ENCODE results near the gene WASL.

Gene WASL

GRCh38 chr7:123714296-123715080 is 34.3 kb downstream of the WASL start:
- Histone ChIP-seq H3K36me3 (ENCODE audit: insufficient read depth, low read length) (no peaks in the 10 kb centered on the region), H3K9ac (ENCODE audit: low read length) (no peak overlapping the region), H3K4me1 (ENCODE audit: insufficient read depth, low read length) (peaks cover 14% of the 10 kb centered on the region), H3K9me3 (ENCODE audit: low read length) (no peaks in the 10 kb centered on the region), H3K4me3 (ENCODE audit: low read depth in 1 of 2, low read length in 2 of 2) (no peak overlapping the region), H3K27me3 (ENCODE audit: control insufficient read depth in 1 of 2, insufficient read depth in 2 of 2, low read length in 2 of 2) (no peaks in the 10 kb centered on the region), H3K27ac (ENCODE audit: low read depth, low read length) (no peak overlapping the region)

- H3K27me3 ChIP-seq (ENCODE audit: control insufficient read depth in 1 of 2, insufficient read depth in 2 of 2, low read length in 2 of 2) = no peaks in the 10 kb centered on the region
- peaks cover 9% of the 10 kb centered on the region for H3K36me3 ChIP-seq (ENCODE audit: insufficient read depth, low read length)
- no peak overlapping the region for H3K4me3 ChIP-seq (ENCODE audit: low read depth in 1 of 2, low read length in 2 of 2)
- H3K27ac ChIP-seq (ENCODE audit: low read depth, low read length) = no peak overlapping the region
- no peaks in the 10 kb centered on the region for H3K9me3 ChIP-seq (ENCODE audit: low read length)
- H3K9ac ChIP-seq (ENCODE audit: low read length) = no peak overlapping the region
- peaks cover 7% of the 10 kb centered on the region for H3K4me1 ChIP-seq (ENCODE audit: insufficient read depth, low read length)
Measured at GRCh38 chr7:123712619-123713018, 36.2 kb downstream of the WASL start.

GRCh38 chr7:123711832-123712293 is 36.9 kb downstream of the WASL start:
- peaks cover 7% of the 10 kb centered on the region for H3K4me1 ChIP-seq (ENCODE audit: insufficient read depth, low read length)
- H3K9ac ChIP-seq (ENCODE audit: low read length) = no peak overlapping the region
- no peak overlapping the region for H3K4me3 ChIP-seq (ENCODE audit: low read depth in 1 of 2, low read length in 2 of 2)
- H3K9me3 ChIP-seq (ENCODE audit: low read length) = no peaks in the 10 kb centered on the region
- H3K36me3 ChIP-seq (ENCODE audit: insufficient read depth, low read length) = peaks cover 17% of the 10 kb centered on the region
- H3K27ac ChIP-seq (ENCODE audit: low read depth, low read length) = no peak overlapping the region
- H3K27me3 ChIP-seq (ENCODE audit: control insufficient read depth in 1 of 2, insufficient read depth in 2 of 2, low read length in 2 of 2) = no peaks in the 10 kb centered on the region

DNA sequence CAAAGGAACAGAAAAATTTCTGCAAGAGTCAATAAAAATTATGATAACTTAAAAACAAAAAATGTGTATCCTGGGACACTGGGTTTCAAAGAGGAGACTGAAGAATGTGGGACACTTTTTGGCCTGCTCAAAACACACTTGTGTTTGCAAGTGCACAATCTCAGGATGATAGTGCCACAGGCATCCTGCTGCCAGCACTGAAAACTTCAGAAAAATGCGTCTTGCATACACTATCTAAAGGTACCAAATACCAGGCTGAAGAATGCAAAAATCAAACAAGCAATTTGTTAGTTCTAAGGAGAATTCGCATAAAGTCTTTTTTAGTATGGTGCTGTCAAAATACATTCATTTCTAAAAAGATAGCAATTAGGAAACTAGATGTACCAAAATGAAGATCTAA is 38.1 kb downstream of the WASL start:
- Histone ChIP-seq H3K4me1 (ENCODE audit: insufficient read depth, low read length) (peaks cover 7% of the 10 kb centered on the region), H3K36me3 (ENCODE audit: insufficient read depth, low read length) (peaks cover 20% of the 10 kb centered on the region), H3K4me3 (ENCODE audit: low read depth in 1 of 2, low read length in 2 of 2) (no peak overlapping the region), H3K9me3 (ENCODE audit: low read length) (no peaks in the 10 kb centered on the region), H3K9ac (ENCODE audit: low read length) (no peak overlapping the region), H3K27me3 (ENCODE audit: control insufficient read depth in 1 of 2, insufficient read depth in 2 of 2, low read length in 2 of 2) (no peaks in the 10 kb centered on the region), H3K27ac (ENCODE audit: low read depth, low read length) (no peak overlapping the region)

DNA sequence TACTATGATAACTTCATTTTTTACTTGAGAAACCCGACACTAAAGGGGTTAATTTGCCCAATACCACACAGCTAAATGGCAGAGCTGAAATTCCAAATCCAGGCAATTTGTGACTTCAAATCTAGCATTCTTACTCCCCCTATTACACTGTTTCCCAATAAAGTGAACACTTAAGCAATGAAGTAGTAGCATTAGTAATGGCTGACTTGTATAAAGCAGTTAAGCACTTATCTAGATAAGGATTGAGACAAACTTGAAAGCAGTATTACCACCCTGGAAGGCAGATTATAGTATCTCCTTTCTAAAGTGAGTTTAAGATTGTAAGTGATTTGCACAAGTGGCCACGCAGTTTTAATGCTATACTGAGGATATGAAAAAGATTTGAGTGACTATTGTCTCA is 39.3 kb downstream of the WASL start:
- Histone ChIP-seq H3K27ac (ENCODE audit: low read depth, low read length) (no peak overlapping the region), H3K9me3 (ENCODE audit: low read length) (no peaks in the 10 kb centered on the region), H3K4me3 (ENCODE audit: low read depth in 1 of 2, low read length in 2 of 2) (no peak overlapping the region), H3K4me1 (ENCODE audit: insufficient read depth, low read length) (peaks cover 7% of the 10 kb centered on the region), H3K9ac (ENCODE audit: low read length) (no peak overlapping the region), H3K36me3 (ENCODE audit: insufficient read depth, low read length) (peaks cover 31% of the 10 kb centered on the region), H3K27me3 (ENCODE audit: control insufficient read depth in 1 of 2, insufficient read depth in 2 of 2, low read length in 2 of 2) (no peaks in the 10 kb centered on the region)

- Histone ChIP-seq H3K9ac (ENCODE audit: low read length) (no peak overlapping the region), H3K4me1 (ENCODE audit: insufficient read depth, low read length) (peaks cover 3% of the 10 kb centered on the region), H3K27me3 (ENCODE audit: control insufficient read depth in 1 of 2, insufficient read depth in 2 of 2, low read length in 2 of 2) (no peaks in the 10 kb centered on the region), H3K36me3 (ENCODE audit: insufficient read depth, low read length) (peaks cover 31% of the 10 kb centered on the region), H3K27ac (ENCODE audit: low read depth, low read length) (no peak overlapping the region), H3K4me3 (ENCODE audit: low read depth in 1 of 2, low read length in 2 of 2) (no peak overlapping the region), H3K9me3 (ENCODE audit: low read length) (no peaks in the 10 kb centered on the region)
Measured at GRCh38 chr7:123705211-123705901, 43.4 kb downstream of the WASL start.

- Histone ChIP-seq H3K27ac (ENCODE audit: low read depth, low read length) (no peak overlapping the region), H3K27me3 (ENCODE audit: control insufficient read depth in 1 of 2, insufficient read depth in 2 of 2, low read length in 2 of 2) (no peaks in the 10 kb centered on the region), H3K4me1 (ENCODE audit: insufficient read depth, low read length) (no peaks in the 10 kb centered on the region), H3K4me3 (ENCODE audit: low read depth in 1 of 2, low read length in 2 of 2) (no peak overlapping the region), H3K9me3 (ENCODE audit: low read length) (no peaks in the 10 kb centered on the region), H3K9ac (ENCODE audit: low read length) (no peak overlapping the region), H3K36me3 (ENCODE audit: insufficient read depth, low read length) (peaks cover 21% of the 10 kb centered on the region)
Measured at GRCh38 chr7:123695944-123696677, 52.7 kb downstream of the WASL start.

DNA sequence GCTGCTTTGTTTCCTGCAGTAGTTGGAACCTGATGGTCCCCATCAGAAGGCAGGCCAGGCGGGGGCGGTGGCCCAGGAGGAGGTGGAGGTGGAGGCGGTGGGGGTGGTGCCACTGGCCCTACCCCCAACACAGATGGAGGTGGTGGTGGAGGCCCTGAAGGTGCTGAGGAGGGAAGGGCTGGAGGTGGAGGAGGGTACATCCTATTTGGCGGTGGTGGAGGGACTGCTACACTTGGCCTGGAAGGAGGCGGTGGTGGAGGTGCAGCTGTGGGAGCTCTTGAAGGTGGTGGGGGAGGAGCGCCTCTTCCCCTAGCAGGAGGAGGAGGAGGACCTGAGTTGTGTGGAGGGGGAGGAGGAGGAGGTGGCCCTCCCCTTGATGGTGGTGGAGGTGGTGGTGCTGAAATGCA is 56.3 kb downstream of the WASL start:
- peaks cover 31% of the 10 kb centered on the region for H3K36me3 ChIP-seq (ENCODE audit: insufficient read depth, low read length)

DNA sequence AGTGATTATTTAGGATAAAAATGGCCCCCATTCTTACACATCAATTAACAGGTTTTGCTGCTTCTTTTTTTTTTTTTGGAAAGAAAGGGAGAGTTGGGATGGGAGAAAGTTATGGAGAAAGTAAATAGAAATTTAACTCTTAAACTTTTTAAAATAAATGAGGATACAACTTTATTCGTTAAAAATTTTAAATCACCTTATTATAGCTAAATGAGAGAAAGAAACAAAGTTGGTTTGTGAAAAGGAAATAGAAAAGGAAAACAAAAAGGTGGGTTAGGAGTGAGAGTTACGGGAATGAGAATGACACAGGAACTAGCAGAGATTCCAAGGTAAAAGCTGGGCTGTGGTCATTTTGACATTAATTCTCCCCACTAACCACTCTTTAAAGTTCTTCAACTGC is 58.3 kb downstream of the WASL start:
- Histone ChIP-seq H3K36me3 (ENCODE audit: insufficient read depth, low read length) (peaks cover 31% of the 10 kb centered on the region), H3K4me3 (ENCODE audit: low read depth in 1 of 2, low read length in 2 of 2) (no peak overlapping the region), H3K27me3 (ENCODE audit: control insufficient read depth in 1 of 2, insufficient read depth in 2 of 2, low read length in 2 of 2) (no peaks in the 10 kb centered on the region), H3K4me1 (ENCODE audit: insufficient read depth, low read length) (no peaks in the 10 kb centered on the region), H3K9me3 (ENCODE audit: low read length) (no peaks in the 10 kb centered on the region), H3K9ac (ENCODE audit: low read length) (no peak overlapping the region), H3K27ac (ENCODE audit: low read depth, low read length) (no peak overlapping the region)

More for the DNA sequence above, 56.3 kb downstream of the WASL start:
- no peak overlapping the region for H3K4me3 ChIP-seq (ENCODE audit: low read depth in 1 of 2, low read length in 2 of 2)
- H3K27me3 ChIP-seq (ENCODE audit: control insufficient read depth in 1 of 2, insufficient read depth in 2 of 2, low read length in 2 of 2) = no peaks in the 10 kb centered on the region
- H3K27ac ChIP-seq (ENCODE audit: low read depth, low read length) = no peak overlapping the region
- H3K9me3 ChIP-seq (ENCODE audit: low read length) = no peaks in the 10 kb centered on the region
- H3K9ac ChIP-seq (ENCODE audit: low read length) = no peak overlapping the region
- H3K4me1 ChIP-seq (ENCODE audit: insufficient read depth, low read length) = no peaks in the 10 kb centered on the region

DNA sequence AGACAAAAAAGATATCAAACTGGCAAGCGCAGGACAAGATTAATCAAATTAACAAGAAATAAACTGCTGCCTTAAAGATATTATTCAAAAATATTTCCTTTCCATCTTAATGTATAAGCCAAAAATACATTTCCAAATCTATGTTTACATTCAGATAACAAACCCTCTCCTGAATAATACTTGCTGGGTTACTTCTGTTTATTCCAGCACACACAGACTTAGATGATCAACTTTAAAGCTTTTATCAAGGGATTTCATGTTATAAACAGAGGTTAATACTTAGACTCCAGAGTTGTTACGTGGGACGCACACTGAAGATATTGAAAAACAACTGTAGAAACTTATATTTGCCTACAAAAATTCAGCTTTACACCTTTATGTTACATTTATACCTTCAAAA is 59.6 kb downstream of the WASL start:
- peaks cover 31% of the 10 kb centered on the region for H3K36me3 ChIP-seq (ENCODE audit: insufficient read depth, low read length)
- no peak overlapping the region for H3K4me3 ChIP-seq (ENCODE audit: low read depth in 1 of 2, low read length in 2 of 2)
- H3K27me3 ChIP-seq (ENCODE audit: control insufficient read depth in 1 of 2, insufficient read depth in 2 of 2, low read length in 2 of 2) = no peaks in the 10 kb centered on the region
- no peaks in the 10 kb centered on the region for H3K4me1 ChIP-seq (ENCODE audit: insufficient read depth, low read length)
- no peak overlapping the region for H3K27ac ChIP-seq (ENCODE audit: low read depth, low read length)
- no peaks in the 10 kb centered on the region for H3K9me3 ChIP-seq (ENCODE audit: low read length)
- no peak overlapping the region for H3K9ac ChIP-seq (ENCODE audit: low read length)

GRCh38 chr7:123687727-123688126 is 61.1 kb downstream of the WASL start:
- Histone ChIP-seq H3K27ac (ENCODE audit: low read depth, low read length) (no peak overlapping the region), H3K9me3 (ENCODE audit: low read length) (no peaks in the 10 kb centered on the region), H3K4me3 (ENCODE audit: low read depth in 1 of 2, low read length in 2 of 2) (no peak overlapping the region), H3K4me1 (ENCODE audit: insufficient read depth, low read length) (no peaks in the 10 kb centered on the region), H3K36me3 (ENCODE audit: insufficient read depth, low read length) (peaks cover 34% of the 10 kb centered on the region), H3K27me3 (ENCODE audit: control insufficient read depth in 1 of 2, insufficient read depth in 2 of 2, low read length in 2 of 2) (no peaks in the 10 kb centered on the region), H3K9ac (ENCODE audit: low read length) (no peak overlapping the region)
